Subcutaneous adipose tissue (tissue), 4 donors: Measurements from ENCODE around the gene TAS2R1. TPM values are rescaled to one million over a fixed set of nuclear protein-coding genes. Genes with fewer than 3 reads are reported as not detected.

Experiments used
- total RNA-seq, 4 donors: library from RNA; depleted of rRNA; stranded (reverse); fragments of >200 nt; gene quantifications; one replicate each; pipeline ENCODE4 v1.1.0, GENCODE V29; 2016
- TF ChIP-seq, protein P1 (sequence below): fragments of 450-650 bp; IDR thresholded peaks from one replicate; pipeline ENCODE4 v1.5.1; 2016; ENCODE audit warnings: low read depth, mild to moderate bottlenecking, control low read depth, antibody characterized with exemption, moderate library complexity

Gene TAS2R1
- total RNA-seq, 4 donors from 2014 or later, result not detected

GRCh38 chr5:9642621-9643020 lies 12.5 kb upstream of the TAS2R1 start:
- TF ChIP-seq, protein P1, sequence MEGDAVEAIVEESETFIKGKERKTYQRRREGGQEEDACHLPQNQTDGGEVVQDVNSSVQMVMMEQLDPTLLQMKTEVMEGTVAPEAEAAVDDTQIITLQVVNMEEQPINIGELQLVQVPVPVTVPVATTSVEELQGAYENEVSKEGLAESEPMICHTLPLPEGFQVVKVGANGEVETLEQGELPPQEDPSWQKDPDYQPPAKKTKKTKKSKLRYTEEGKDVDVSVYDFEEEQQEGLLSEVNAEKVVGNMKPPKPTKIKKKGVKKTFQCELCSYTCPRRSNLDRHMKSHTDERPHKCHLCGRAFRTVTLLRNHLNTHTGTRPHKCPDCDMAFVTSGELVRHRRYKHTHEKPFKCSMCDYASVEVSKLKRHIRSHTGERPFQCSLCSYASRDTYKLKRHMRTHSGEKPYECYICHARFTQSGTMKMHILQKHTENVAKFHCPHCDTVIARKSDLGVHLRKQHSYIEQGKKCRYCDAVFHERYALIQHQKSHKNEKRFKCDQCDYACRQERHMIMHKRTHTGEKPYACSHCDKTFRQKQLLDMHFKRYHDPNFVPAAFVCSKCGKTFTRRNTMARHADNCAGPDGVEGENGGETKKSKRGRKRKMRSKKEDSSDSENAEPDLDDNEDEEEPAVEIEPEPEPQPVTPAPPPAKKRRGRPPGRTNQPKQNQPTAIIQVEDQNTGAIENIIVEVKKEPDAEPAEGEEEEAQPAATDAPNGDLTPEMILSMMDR, result no peak

- TF ChIP-seq, protein P1, result no peak
Observed at GRCh38 chr5:9641806-9642355, 11.7 kb upstream of the TAS2R1 start.

GRCh38 chr5:9632495-9632894 lies 2.3 kb upstream of the TAS2R1 start:
- TF ChIP-seq, protein P1, result no peak

GRCh38 chr5:9627541-9627940 lies 2.6 kb downstream of the TAS2R1 start:
- TF ChIP-seq, protein P1, result no peak

GRCh38 chr5:9626955-9627354 lies 3.2 kb downstream of the TAS2R1 start:
- TF ChIP-seq, protein P1, result no peak

GRCh38 chr5:9625731-9626130 lies 4.4 kb downstream of the TAS2R1 start:
- TF ChIP-seq, protein P1, result no peak

DNA sequence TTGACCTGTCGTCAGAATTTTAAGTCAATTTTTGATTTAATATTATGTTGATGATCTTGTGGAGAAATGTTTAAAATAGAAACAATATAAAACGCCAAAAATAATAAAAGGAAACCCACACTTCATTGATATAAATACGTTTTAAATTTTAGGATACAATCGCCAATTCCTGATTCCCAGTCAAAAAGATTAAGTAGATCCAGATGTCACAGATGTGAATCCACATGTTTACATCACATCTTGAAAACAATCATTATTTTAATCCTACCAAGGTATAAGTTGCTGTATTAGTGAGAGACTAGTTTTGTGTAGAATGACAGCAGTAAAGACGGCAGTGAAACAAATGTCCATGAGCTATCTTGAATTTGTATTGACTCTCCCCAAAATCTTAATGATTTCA lies 4.9 kb downstream of the TAS2R1 start:
- TF ChIP-seq, protein P1, result no peak
